Effector CD8-positive, alpha-beta T cell (primary cell): Measurements from ENCODE around the gene CHCHD3.

Experiments
- DNase-seq: peaks from one replicate; lab custom pipeline; 2025; lab: John Stamatoyannopoulos, UW

Gene CHCHD3

DNA sequence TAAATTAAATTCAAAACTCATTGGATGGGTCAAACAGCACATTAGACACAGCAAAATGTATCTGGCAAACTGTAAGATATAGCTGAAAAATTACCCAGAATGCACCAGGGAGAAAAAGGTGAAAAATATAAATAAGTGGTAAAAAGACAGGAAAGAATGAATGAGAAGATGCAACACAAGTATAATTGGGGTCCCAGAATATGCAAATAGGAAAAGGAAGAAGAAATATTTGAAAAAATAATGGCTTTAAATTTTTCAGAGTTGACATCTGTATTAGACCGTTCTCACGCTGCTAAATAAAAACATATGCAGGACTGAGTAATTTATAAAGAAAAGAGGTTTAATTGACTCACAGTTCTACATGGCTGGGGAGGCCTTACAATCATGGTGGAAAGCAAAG lies 337.9 kb downstream of the CHCHD3 start:
- DNase-seq, result no peak

GRCh38 chr7:132742189-132742612 lies 339.7 kb downstream of the CHCHD3 start:
- DNase-seq, result no peak

- DNase-seq, result no peak
Observed at GRCh38 chr7:132740176-132740575, 341.7 kb downstream of the CHCHD3 start.

DNA sequence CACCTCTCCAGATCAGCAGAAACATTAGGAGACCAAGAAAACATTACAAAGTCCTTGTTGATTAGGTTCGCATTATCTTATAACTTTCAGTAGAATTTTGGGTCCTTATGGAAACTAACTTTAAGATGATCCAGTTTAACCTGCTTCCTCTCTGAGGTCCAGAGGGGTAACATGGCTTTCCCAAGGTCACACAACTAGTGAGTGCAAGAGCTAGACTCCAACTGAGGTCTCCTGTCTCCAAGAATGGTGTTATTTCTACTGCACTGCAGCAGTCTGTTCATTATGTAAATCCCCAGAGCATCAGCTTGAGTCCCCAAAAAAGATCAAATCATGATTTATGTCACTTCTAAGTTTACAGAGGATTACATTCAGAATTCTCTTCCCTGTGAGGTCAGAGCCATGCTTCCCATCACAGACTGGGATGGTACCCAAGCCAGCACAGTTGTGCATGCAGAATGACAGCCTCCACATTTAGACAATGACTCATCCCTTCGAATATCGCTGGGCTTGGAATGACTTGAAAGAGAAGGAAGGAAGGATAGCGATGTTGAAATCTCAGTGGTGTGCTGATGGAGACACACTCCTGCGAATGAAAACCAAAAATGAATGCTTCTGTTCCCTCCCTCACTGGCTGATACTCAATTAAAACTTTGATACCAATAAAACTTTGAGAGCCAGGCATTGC lies 342.5 kb downstream of the CHCHD3 start:
- DNase-seq, result no peak

- no peak for DNase-seq
Observed at GRCh38 chr7:132738254-132738653, 343.6 kb downstream of the CHCHD3 start.

- no peak for DNase-seq
Observed at GRCh38 chr7:132735476-132735875, 346.4 kb downstream of the CHCHD3 start.
